HepG2 (cell line): Measurements from ENCODE around the gene CTDSP1. TPM values are rescaled to one million over a fixed set of nuclear protein-coding genes. Genes with fewer than 3 reads are reported as not detected.

ENCODE experiments used
- ATAC-seq: fragments of 200-7000 bp; cut with Tn5 transposase; 3 replicates; pipeline ENCODE4 v1.9.1; 2020; ENCODE audit warnings: mild to moderate bottlenecking, moderate library complexity
- BruUV-seq: library from RNA; stranded (reverse); fragments of 400-500 nt; replicated peaks from 2 replicates; lab custom pipeline; 2021; lab: Mats Ljungman, UMichigan
- CTCF ChIA-PET: fragments of 300-600 bp; formaldehyde crosslinking; extraction: SDS; loops from one replicate; lab custom pipeline; 2021; ENCODE audit warnings: low total read pairs, inconsistent platforms, low intra/inter-chr PET ratio; lab: Yijun Ruan, JAX
- POLR2A ChIA-PET: fragments of 350-600 bp; sonication (Branson Sonifier 250); formaldehyde crosslinking; loops from one replicate; lab custom pipeline; 2020; ENCODE audit warnings: antibody characterized with exemption, inconsistent platforms; lab: Yijun Ruan, JAX
- DNase-seq: peaks from one replicate; pipeline ENCODE4 v3.0.0-alpha.2; 2015; ENCODE audit warnings: low spot score
- FAIRE-seq: peaks from 3 replicates; lab custom pipeline; 2011; peaks lifted over from hg19 to GRCh38; lab: Jason Lieb, UNC
- H2AFZ ChIP-seq: one replicate; pipeline ENCODE4 v1.6.1; 2011; ENCODE audit warnings: low read length, inconsistent platforms
- H3K27ac ChIP-seq: fragments of 300-600 bp; 3 replicates; pipeline ENCODE4 v1.8.0; 2011; ENCODE audit warnings: mixed run types, mild to moderate bottlenecking, mixed read lengths, low read length, inconsistent platforms; ENCODE audit not compliant: insufficient read depth; ENCODE audit errors: extremely low read length
- H3K27me3 ChIP-seq, 2 experiments: fragments of 200-600 bp in 1 of 2; 2 replicates in 1 of 2; 3 replicates in 1 of 2; pipeline versions ENCODE4 v1.6.0 to v1.8.0; 2011; ENCODE audit warnings: low read length in 2 of 2, mild to moderate bottlenecking in 2 of 2, moderate library complexity in 2 of 2, inconsistent platforms in 1 of 2; ENCODE audit not compliant: insufficient read depth in 2 of 2, control insufficient read depth in 1 of 2
- H3K36me3 ChIP-seq, 2 experiments: fragments of 200-600 bp in 1 of 2; replicated peaks in 1 of 2; 2 replicates in 1 of 2; 3 replicates in 1 of 2; pipeline versions ENCODE4 v1.5.1 to v1.8.0; 2011; ENCODE audit warnings: low read length in 2 of 2, inconsistent platforms in 1 of 2; ENCODE audit not compliant: insufficient read depth in 2 of 2, control insufficient read depth in 1 of 2
- H3K4me1 ChIP-seq: 2 replicates; pipeline ENCODE4 v1.5.1; 2012; ENCODE audit warnings: low read length, inconsistent platforms; ENCODE audit not compliant: insufficient read depth
- H3K4me2 ChIP-seq: 2 replicates; pipeline ENCODE4 v1.6.0; 2011; ENCODE audit warnings: low read depth, low read length, inconsistent platforms
- H3K4me3 ChIP-seq, 3 experiments: fragments of 200-600 bp in 1 of 3; sonication (generic), shearing (Covaris generic) in 1 of 3; replicated peaks in 1 of 3; 2 replicates each; pipeline ENCODE4 v1.5.1; 2011 to 2016; ENCODE audit warnings: low read length in 3 of 3, inconsistent platforms in 2 of 3, low read depth in 2 of 3, mild to moderate bottlenecking in 2 of 3, control low read depth in 1 of 3, mixed read lengths in 1 of 3; ENCODE audit not compliant: insufficient read depth in 1 of 3
- H3K79me2 ChIP-seq: one replicate; pipeline ENCODE4 v1.6.1; 2011; ENCODE audit warnings: low read length, inconsistent platforms; ENCODE audit not compliant: insufficient read depth
- H3K9ac ChIP-seq: 2 replicates; pipeline ENCODE4 v1.6.0; 2011; ENCODE audit warnings: mild to moderate bottlenecking, low read depth, low read length, inconsistent platforms; ENCODE audit not compliant: insufficient read depth
- H3K9me3 ChIP-seq: 2 replicates; pipeline ENCODE4 v1.5.1; 2012; ENCODE audit warnings: mild to moderate bottlenecking, low read length
- H4K20me1 ChIP-seq: 2 replicates; pipeline ENCODE4 v1.6.0; 2011; ENCODE audit warnings: inconsistent platforms, mild to moderate bottlenecking, low read length, moderate library complexity; ENCODE audit not compliant: insufficient read depth
- BCL6 ChIP-seq: IDR thresholded peaks from 2 replicates; pipeline ENCODE4 v1.6.1; 2016; ENCODE audit warnings: missing genetic modification reagents, missing compliant biosample characterization
- CBX5 ChIP-seq: sonication (generic); formaldehyde crosslinking; IDR thresholded peaks from 2 replicates; pipeline ENCODE4 v1.4.0; 2020; ENCODE audit warnings: missing genetic modification reagents, borderline replicate concordance
- DNMT3B ChIP-seq: conservative IDR thresholded peaks from 2 replicates; pipeline ENCODE4 v1.6.1; 2016; ENCODE audit warnings: missing biosample characterization, control low read depth
- GATAD1 ChIP-seq: IDR thresholded peaks from 2 replicates; pipeline ENCODE4 v1.6.1; 2016; ENCODE audit warnings: missing genetic modification reagents, missing compliant biosample characterization
- HNRNPL ChIP-seq: fragments of 200-400 bp; formaldehyde crosslinking; IDR thresholded peaks from 2 replicates; pipeline ENCODE4 v1.6.1; 2017; ENCODE audit warnings: mild to moderate bottlenecking, low read depth, low read length
- HNRNPLL ChIP-seq: fragments of 200-400 bp; formaldehyde crosslinking; IDR thresholded peaks from 2 replicates; pipeline ENCODE4 v1.6.1; 2017; ENCODE audit warnings: mild to moderate bottlenecking, low read depth, low read length; ENCODE audit not compliant: poor library complexity, severe bottlenecking
- KDM1A ChIP-seq: IDR thresholded peaks from 2 replicates; pipeline ENCODE4 v1.6.1; 2016; ENCODE audit warnings: missing compliant biosample characterization
- MEIS2 ChIP-seq: sonication (generic); formaldehyde crosslinking; IDR thresholded peaks from 2 replicates; pipeline ENCODE4 v1.9.0; 2021; ENCODE audit warnings: mild to moderate bottlenecking, missing genetic modification reagents
- NCOA1 ChIP-seq: sonication (generic); formaldehyde crosslinking; IDR thresholded peaks from 2 replicates; pipeline ENCODE4 v1.9.0; 2021; ENCODE audit warnings: missing genetic modification reagents
- RBM39 ChIP-seq: fragments of 200-400 bp; formaldehyde crosslinking; IDR thresholded peaks from one replicate; pipeline ENCODE4 v1.6.1; 2018; ENCODE audit warnings: antibody characterized with exemption, mild to moderate bottlenecking, low read depth, low read length; ENCODE audit not compliant: poor library complexity, severe bottlenecking
- SMARCE1 ChIP-seq: fragments of 450-650 bp; IDR thresholded peaks from 2 replicates; pipeline ENCODE4 v1.6.1; 2017; ENCODE audit warnings: borderline replicate concordance
- SRSF1 ChIP-seq: fragments of 200-400 bp; formaldehyde crosslinking; optimal IDR thresholded peaks from 2 replicates; pipeline ENCODE3; 2017; ENCODE audit warnings: mild to moderate bottlenecking, low read depth, low read length, moderate library complexity
- STAG1 ChIP-seq: sonication (generic); formaldehyde crosslinking; IDR thresholded peaks from 2 replicates; pipeline ENCODE4 v1.4.0; 2020; ENCODE audit warnings: missing genetic modification reagents
- ZBTB33 ChIP-seq: sonication (generic); formaldehyde crosslinking; IDR thresholded peaks from 2 replicates; pipeline ENCODE4 v1.4.0; 2020; ENCODE audit warnings: missing genetic modification reagents
- ZNF17 ChIP-seq: sonication (generic); formaldehyde crosslinking; IDR thresholded peaks from 2 replicates; pipeline ENCODE4 v1.5.0; 2020; ENCODE audit warnings: mild to moderate bottlenecking, missing genetic modification reagents
- ZNF343 ChIP-seq: sonication (generic); formaldehyde crosslinking; IDR thresholded peaks from 2 replicates; pipeline ENCODE4 v1.4.0; 2020; ENCODE audit warnings: mild to moderate bottlenecking, missing genetic modification reagents
- ZNF670 ChIP-seq: sonication (generic); formaldehyde crosslinking; IDR thresholded peaks from 2 replicates; pipeline ENCODE4 v1.8.0; 2022; ENCODE audit warnings: mild to moderate bottlenecking, missing genetic modification reagents, borderline replicate concordance
- ZNF713 ChIP-seq: sonication (generic); formaldehyde crosslinking; IDR thresholded peaks from 2 replicates; pipeline ENCODE4 v1.4.0; 2020; ENCODE audit warnings: mild to moderate bottlenecking, missing genetic modification reagents
- WGBS: methylation state at CpG from one replicate; pipeline ENCODE4 v1.1.6; 2017; ENCODE audit warnings: low lambda C conversion rate; 5-methylcytosine and 5-hydroxymethylcytosine counted together
- in situ Hi-C: cut with HindIII; loops from 2 replicates; pipeline ENCODE4 v1.10.0; 2017; ENCODE audit warnings: low pct_unique_long_range_greater_than_20kb; ENCODE audit not compliant: extremely low pct_ligation_motif_present
- intact Hi-C: fragments of 100-400 bp; cut with micrococcal nuclease; formaldehyde crosslinking; loops from one replicate; pipeline ENCODE4 v1.10.0; 2022; ENCODE audit not compliant: unreplicated experiment
- polyA plus RNA-seq, 8 experiments: library from polyadenylated mRNA; depleted of rRNA in 3 of 8; stranded (reverse) in 7 of 8; unstranded in 1 of 8; fragments of >200 nt; fragmentation: Illumina TruSeq in 4 of 8; extraction: Trizol in 4 of 8; gene quantifications; 2 replicates each; pipeline versions ENCODE4 v1.2.1 to v1.2.3, GENCODE V29; 2011 to 2016; ENCODE audit warnings: low read depth in 4 of 8, missing spikeins in 1 of 8, mixed read lengths in 1 of 8; ENCODE audit not compliant: insufficient read depth in 1 of 8
- total RNA-seq, 5 experiments: library from RNA; depleted of rRNA; stranded (reverse); fragments of >200 nt; fragmentation: Illumina TruSeq; extraction: Trizol; gene quantifications; 2 replicates each; pipeline ENCODE4 v1.2.3, GENCODE V29; 2016; ENCODE audit warnings: low read depth in 1 of 5
- TF ChIP-seq, protein P1 (sequence below): sonication (generic); formaldehyde crosslinking; IDR thresholded peaks from 2 replicates; pipeline ENCODE4 v1.5.1; 2020; ENCODE audit warnings: mild to moderate bottlenecking, missing genetic modification reagents, moderate library complexity

CTDSP1 gene
- total and polyA plus RNA-seq, 2 of the 13 experiments (the other 11 are each of a cell fraction or from before 2014, with no cell fraction given) = 91.0 to 268 TPM

DNA sequence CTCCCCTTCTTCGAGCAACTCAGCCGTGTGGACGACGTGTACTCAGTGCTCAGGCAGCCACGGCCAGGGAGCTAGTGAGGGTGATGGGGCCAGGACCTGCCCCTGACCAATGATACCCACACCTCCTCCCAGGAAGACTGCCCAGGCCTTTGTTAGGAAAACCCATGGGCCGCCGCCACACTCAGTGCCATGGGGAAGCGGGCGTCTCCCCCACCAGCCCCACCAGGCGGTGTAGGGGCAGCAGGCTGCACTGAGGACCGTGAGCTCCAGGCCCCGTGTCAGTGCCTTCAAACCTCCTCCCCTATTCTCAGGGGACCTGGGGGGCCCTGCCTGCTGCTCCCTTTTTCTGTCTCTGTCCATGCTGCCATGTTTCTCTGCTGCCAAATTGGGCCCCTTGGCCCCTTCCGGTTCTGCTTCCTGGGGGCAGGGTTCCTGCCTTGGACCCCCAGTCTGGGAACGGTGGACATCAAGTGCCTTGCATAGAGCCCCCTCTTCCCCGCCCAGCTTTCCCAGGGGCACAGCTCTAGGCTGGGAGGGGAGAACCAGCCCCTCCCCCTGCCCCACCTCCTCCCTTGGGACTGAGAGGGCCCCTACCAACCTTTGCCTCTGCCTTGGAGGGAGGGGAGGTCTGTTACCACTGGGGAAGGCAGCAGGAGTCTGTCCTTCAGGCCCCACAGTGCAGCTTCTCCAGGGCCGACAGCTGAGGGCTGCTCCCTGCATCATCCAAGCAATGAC, 4.8 kb downstream of the CTDSP1 start:
- no peak overlapping the region for H2AFZ ChIP-seq
- no peak for DNase-seq
- H3K27ac ChIP-seq = peak overlapping the region; percentile 79
- peaks cover 30% of the 10 kb centered on the region for H3K79me2 ChIP-seq
- peak overlapping the region; percentile 86 for H3K4me2 ChIP-seq
- ATAC-seq = no peak
- no peaks in the 10 kb centered on the region for H3K27me3 ChIP-seq
- intact Hi-C loops = no loop called here
- H3K4me3 ChIP-seq = peak overlapping the region in 1 of 3 experiments; percentile 68; a peak in 1 of 6 replicates
- peaks cover 65% of the 10 kb centered on the region for H3K4me1 ChIP-seq
- H4K20me1 ChIP-seq = no peaks in the 10 kb centered on the region; the same call in 1 of the 2 replicates
- H3K36me3 ChIP-seq = peaks cover 24 to 38% of the 10 kb centered on the region in 2 experiments; a peak in 4 of 5 replicates
- H3K9me3 ChIP-seq = no peaks in the 10 kb centered on the region
- 76% methylated on average over 14 of the region's 16 CpGs for WGBS
- no TSS peak for BruUV-seq
- H3K9ac ChIP-seq = peak overlapping the region; percentile 61
- ChIA-PET POLR2A (interaction anchor here (1.4 to 4.2 kb wide), 12 partner anchors 8 to 255 kb away, joined by 4 to 56 read pairs (median 8); partner anchors contain the start of genes AAMP, BCS1L, PNKD and TMBIM1), CTCF (no interaction called here)
- no peak for FAIRE-seq
- in situ Hi-C loops = loop anchor here (5.0 kb wide), 1 partner anchor 63 kb away; no protein-coding TSS in a partner anchor
- no peak for TF ChIP-seq STAG1 (CRISPR knock-in tag)
- TF ChIP-seq CBX5 (CRISPR knock-in tag) = no peak
- TF ChIP-seq ZNF670 (CRISPR knock-in tag) = peak; percentile 68; the same call in 1 of the 2 replicates
- TF ChIP-seq NCOA1 (CRISPR knock-in tag) = no peak
- no peak for TF ChIP-seq ZNF17 (CRISPR knock-in tag)
- TF ChIP-seq, protein P1, sequence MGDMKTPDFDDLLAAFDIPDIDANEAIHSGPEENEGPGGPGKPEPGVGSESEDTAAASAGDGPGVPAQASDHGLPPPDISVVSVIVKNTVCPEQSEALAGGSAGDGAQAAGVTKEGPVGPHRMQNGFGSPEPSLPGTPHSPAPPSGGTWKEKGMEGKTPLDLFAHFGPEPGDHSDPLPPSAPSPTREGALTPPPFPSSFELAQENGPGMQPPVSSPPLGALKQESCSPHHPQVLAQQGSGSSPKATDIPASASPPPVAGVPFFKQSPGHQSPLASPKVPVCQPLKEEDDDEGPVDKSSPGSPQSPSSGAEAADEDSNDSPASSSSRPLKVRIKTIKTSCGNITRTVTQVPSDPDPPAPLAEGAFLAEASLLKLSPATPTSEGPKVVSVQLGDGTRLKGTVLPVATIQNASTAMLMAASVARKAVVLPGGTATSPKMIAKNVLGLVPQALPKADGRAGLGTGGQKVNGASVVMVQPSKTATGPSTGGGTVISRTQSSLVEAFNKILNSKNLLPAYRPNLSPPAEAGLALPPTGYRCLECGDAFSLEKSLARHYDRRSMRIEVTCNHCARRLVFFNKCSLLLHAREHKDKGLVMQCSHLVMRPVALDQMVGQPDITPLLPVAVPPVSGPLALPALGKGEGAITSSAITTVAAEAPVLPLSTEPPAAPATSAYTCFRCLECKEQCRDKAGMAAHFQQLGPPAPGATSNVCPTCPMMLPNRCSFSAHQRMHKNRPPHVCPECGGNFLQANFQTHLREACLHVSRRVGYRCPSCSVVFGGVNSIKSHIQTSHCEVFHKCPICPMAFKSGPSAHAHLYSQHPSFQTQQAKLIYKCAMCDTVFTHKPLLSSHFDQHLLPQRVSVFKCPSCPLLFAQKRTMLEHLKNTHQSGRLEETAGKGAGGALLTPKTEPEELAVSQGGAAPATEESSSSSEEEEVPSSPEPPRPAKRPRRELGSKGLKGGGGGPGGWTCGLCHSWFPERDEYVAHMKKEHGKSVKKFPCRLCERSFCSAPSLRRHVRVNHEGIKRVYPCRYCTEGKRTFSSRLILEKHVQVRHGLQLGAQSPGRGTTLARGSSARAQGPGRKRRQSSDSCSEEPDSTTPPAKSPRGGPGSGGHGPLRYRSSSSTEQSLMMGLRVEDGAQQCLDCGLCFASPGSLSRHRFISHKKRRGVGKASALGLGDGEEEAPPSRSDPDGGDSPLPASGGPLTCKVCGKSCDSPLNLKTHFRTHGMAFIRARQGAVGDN (CRISPR knock-in tag) = peak; percentile 74
- no peak for TF ChIP-seq ZNF713 (CRISPR knock-in tag)
- TF ChIP-seq MEIS2 (CRISPR knock-in tag) = no peak
- TF ChIP-seq SRSF1 = peak; percentile 59
- no peak for TF ChIP-seq BCL6 (CRISPR knock-in tag)
- no peak for TF ChIP-seq HNRNPLL
- TF ChIP-seq ZNF343 = no peak
- peak; percentile 64; the same call in 1 of the 2 replicates for TF ChIP-seq HNRNPL
- no peak for TF ChIP-seq SMARCE1
- no peak for TF ChIP-seq KDM1A
- TF ChIP-seq GATAD1 = no peak
- peak; percentile 59 for TF ChIP-seq RBM39
- no peak for TF ChIP-seq DNMT3B (CRISPR knock-in tag)
- peak; percentile 13; the same call in 1 of the 2 replicates for TF ChIP-seq ZBTB33 (CRISPR knock-in tag)
